Loucy (cell line): ENCODE data around the gene PRDM10.

ENCODE experiments used
- H2AFZ ChIP-seq: fragments of 200-600 bp; sonication (generic); 2 replicates; pipeline ENCODE4 v1.6.0; 2016; ENCODE audit warnings: antibody characterized with exemption, mild to moderate bottlenecking, low read length, moderate library complexity
- H3F3A ChIP-seq: fragments of 200-600 bp; 2 replicates; pipeline ENCODE4 v1.6.0; 2016; ENCODE audit warnings: antibody characterized with exemption, low read depth, mild to moderate bottlenecking
- H3K27me3 ChIP-seq: fragments of 200-600 bp; sonication (generic); 2 replicates; pipeline ENCODE4 v1.6.1; 2014; ENCODE audit warnings: low read length, mild to moderate bottlenecking; ENCODE audit not compliant: insufficient read depth, poor library complexity, severe bottlenecking
- H3K36me3 ChIP-seq: fragments of 200-600 bp; sonication (generic); 2 replicates; pipeline ENCODE4 v1.6.1; 2016; ENCODE audit warnings: low read length; ENCODE audit not compliant: insufficient read depth
- H3K4me1 ChIP-seq: fragments of 200-600 bp; sonication (generic); 2 replicates; pipeline ENCODE4 v1.5.1; 2014; ENCODE audit warnings: low read length, mild to moderate bottlenecking; ENCODE audit not compliant: insufficient read depth, poor library complexity, severe bottlenecking
- H3K4me2 ChIP-seq: fragments of 200-600 bp; sonication (generic); 2 replicates; pipeline ENCODE4 v1.6.0; 2014; ENCODE audit warnings: antibody characterized with exemption, low read length, low read depth, mild to moderate bottlenecking; ENCODE audit not compliant: poor library complexity, severe bottlenecking
- H3K4me3 ChIP-seq: fragments of 200-600 bp; sonication (generic); 2 replicates; pipeline ENCODE4 v1.5.1; 2014; ENCODE audit warnings: low read length, mild to moderate bottlenecking, mixed read lengths; ENCODE audit not compliant: poor library complexity, severe bottlenecking
- H3K79me2 ChIP-seq: fragments of 200-600 bp; sonication (generic); 2 replicates; pipeline ENCODE4 v1.6.1; 2014; ENCODE audit warnings: low read length; ENCODE audit not compliant: insufficient read depth
- H3K9ac ChIP-seq: fragments of 200-600 bp; sonication (generic); 2 replicates; pipeline ENCODE4 v1.6.0; 2014; ENCODE audit warnings: mild to moderate bottlenecking, low read depth, low read length, moderate library complexity; ENCODE audit not compliant: poor library complexity, severe bottlenecking
- H3K9me2 ChIP-seq: fragments of 200-600 bp; sonication (generic); replicated peaks from 2 replicates; pipeline ENCODE4 v1.6.1; 2016; ENCODE audit warnings: low read depth, low read length, mixed read lengths
- H3K9me3 ChIP-seq: fragments of 200-600 bp; sonication (generic); 2 replicates; pipeline ENCODE4 v1.6.1; 2014; ENCODE audit warnings: mild to moderate bottlenecking, antibody characterized with exemption, low read length, low read depth; ENCODE audit not compliant: insufficient read depth
- H4K20me1 ChIP-seq: fragments of 200-600 bp; sonication (generic); 2 replicates; pipeline ENCODE4 v1.6.0; 2014; ENCODE audit warnings: antibody characterized with exemption, low read length, mild to moderate bottlenecking; ENCODE audit not compliant: insufficient read depth, poor library complexity, severe bottlenecking
- EZH2phosphoT487 ChIP-seq: fragments of 200-600 bp; IDR thresholded peaks from 2 replicates; pipeline ENCODE4 v1.6.1; 2018; ENCODE audit warnings: antibody characterized with exemption, mild to moderate bottlenecking, moderate library complexity, borderline replicate concordance
- TF ChIP-seq, protein P1 (sequence below): fragments of 200-600 bp; sonication (generic); conservative IDR thresholded peaks from 2 replicates; pipeline ENCODE4 v1.5.1; 2014; ENCODE audit warnings: mild to moderate bottlenecking, antibody characterized with exemption, low read length

Gene PRDM10

DNA sequence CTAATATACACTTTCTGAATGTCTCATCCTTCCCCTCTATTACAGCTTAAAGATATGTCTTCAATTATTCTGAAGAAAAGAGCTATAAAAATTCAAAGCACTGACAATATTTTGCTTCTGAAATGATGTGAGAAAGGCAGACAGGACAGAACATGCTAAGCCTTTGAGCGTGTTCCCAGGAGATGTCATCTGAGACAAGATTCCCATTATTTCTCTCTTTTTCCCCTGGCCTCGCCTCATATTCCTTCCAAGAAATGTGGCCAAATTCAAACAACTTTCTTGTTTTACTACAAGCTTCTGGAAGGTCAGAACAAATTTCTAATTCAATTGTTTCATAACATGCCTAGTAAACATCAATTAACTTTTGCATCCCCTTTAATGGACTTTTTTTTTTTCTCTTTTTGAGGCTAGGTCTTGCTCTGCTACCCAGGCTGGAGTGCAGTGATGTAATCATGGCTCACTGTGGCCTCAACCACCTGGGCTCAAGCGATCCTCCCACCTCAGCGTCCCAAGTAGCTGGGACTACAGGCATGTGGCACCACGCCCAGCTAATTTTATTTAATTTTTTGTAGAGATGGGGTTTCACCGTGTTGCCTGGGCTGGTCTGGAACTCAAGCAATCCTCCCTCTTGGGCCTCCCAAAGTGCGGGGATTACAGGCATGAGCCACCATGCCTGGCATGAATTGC lies 70.1 kb downstream of the PRDM10 start:
- no peaks in the 10 kb centered on the region for H3K27me3 ChIP-seq
- no peaks in the 10 kb centered on the region for H4K20me1 ChIP-seq
- no peaks in the 10 kb centered on the region for H3K9me2 ChIP-seq
- no peaks in the 10 kb centered on the region for H3K79me2 ChIP-seq
- H3K4me3 ChIP-seq: no peak overlapping the region
- no peaks in the 10 kb centered on the region for H3K36me3 ChIP-seq
- H3K4me2 ChIP-seq: no peak overlapping the region
- no peaks in the 10 kb centered on the region for H3K4me1 ChIP-seq
- H2AFZ ChIP-seq: no peak overlapping the region
- H3K9me3 ChIP-seq: no peaks in the 10 kb centered on the region
- TF ChIP-seq, protein P1, sequence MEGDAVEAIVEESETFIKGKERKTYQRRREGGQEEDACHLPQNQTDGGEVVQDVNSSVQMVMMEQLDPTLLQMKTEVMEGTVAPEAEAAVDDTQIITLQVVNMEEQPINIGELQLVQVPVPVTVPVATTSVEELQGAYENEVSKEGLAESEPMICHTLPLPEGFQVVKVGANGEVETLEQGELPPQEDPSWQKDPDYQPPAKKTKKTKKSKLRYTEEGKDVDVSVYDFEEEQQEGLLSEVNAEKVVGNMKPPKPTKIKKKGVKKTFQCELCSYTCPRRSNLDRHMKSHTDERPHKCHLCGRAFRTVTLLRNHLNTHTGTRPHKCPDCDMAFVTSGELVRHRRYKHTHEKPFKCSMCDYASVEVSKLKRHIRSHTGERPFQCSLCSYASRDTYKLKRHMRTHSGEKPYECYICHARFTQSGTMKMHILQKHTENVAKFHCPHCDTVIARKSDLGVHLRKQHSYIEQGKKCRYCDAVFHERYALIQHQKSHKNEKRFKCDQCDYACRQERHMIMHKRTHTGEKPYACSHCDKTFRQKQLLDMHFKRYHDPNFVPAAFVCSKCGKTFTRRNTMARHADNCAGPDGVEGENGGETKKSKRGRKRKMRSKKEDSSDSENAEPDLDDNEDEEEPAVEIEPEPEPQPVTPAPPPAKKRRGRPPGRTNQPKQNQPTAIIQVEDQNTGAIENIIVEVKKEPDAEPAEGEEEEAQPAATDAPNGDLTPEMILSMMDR: no peak
- TF ChIP-seq EZH2phosphoT487: no peak
- H3F3A ChIP-seq: no peaks in the 10 kb centered on the region
- H3K9ac ChIP-seq: no peak overlapping the region

DNA sequence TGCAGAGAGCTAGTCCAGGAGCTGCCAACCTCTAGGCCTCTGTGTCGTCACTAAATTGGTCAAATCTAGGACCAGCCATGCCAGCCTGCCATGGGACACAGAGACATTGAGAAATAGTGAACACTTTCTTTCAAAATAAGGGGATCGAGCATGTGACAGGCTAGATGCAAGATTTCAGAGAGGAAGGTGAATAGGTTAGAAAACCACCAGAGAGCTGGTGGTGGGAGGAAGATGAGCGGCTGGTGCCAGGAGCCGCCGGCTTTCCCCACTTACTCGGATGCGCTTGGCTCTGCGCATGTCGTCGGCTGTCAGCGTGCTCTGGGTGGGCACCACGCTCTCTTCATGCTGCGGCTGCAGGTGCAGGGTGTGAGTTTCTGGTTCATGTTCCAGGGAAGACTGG lies 71.9 kb downstream of the PRDM10 start:
- H3F3A ChIP-seq: no peaks in the 10 kb centered on the region

DNA sequence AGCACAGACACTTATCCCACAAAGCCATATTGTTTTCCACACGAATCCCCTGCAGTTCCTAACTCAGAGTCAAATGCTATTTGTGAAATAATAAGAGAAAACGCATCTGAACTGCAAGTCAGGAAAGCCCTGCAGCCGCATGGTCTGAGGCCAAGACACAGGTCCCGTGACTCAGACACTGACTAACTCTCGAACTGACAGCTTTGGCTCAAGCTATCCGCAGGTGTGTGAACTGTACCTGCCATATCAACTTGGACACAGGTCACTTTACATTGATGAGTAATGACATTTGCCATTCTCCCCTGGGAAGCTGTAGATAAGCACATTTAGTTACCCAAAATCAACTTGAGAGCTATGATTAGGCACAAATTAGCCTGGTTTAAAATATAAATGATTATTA lies 72.3 kb downstream of the PRDM10 start:
- Histone ChIP-seq H3K79me2 (no peaks in the 10 kb centered on the region), H3K36me3 (no peaks in the 10 kb centered on the region), H3K4me2 (no peak overlapping the region), H3K4me1 (no peaks in the 10 kb centered on the region), H2AFZ (no peak overlapping the region), H3K9ac (no peak overlapping the region), H3K9me2 (no peaks in the 10 kb centered on the region), H3F3A (no peaks in the 10 kb centered on the region), H4K20me1 (no peaks in the 10 kb centered on the region), H3K4me3 (no peak overlapping the region), H3K27me3 (no peaks in the 10 kb centered on the region), H3K9me3 (no peaks in the 10 kb centered on the region)
- no peak for TF ChIP-seq EZH2phosphoT487
- TF ChIP-seq, protein P1: no peak

More for the DNA sequence above, 71.9 kb downstream of the PRDM10 start:
- Histone ChIP-seq H3K9me3 (no peaks in the 10 kb centered on the region), H3K36me3 (no peaks in the 10 kb centered on the region), H2AFZ (no peak overlapping the region), H3K27me3 (no peaks in the 10 kb centered on the region), H3K9me2 (no peaks in the 10 kb centered on the region), H4K20me1 (no peaks in the 10 kb centered on the region), H3K4me3 (no peak overlapping the region), H3K4me2 (no peak overlapping the region), H3K9ac (no peak overlapping the region), H3K4me1 (no peaks in the 10 kb centered on the region), H3K79me2 (no peaks in the 10 kb centered on the region)
- TF ChIP-seq, protein P1: no peak
- TF ChIP-seq EZH2phosphoT487: no peak
